Posterior vena cava (tissue), 2 donors: ENCODE results near the gene TOGARAM1. TPM values are rescaled to one million over a fixed set of nuclear protein-coding genes. Genes with fewer than 3 reads are reported as not detected.

Source experiments
- DNase-seq: peaks from one replicate; pipeline ENCODE4 v3.0.0-alpha.2; 2020; ENCODE audit warnings: low spot score
- intact Hi-C, 2 donors: fragments of 100-400 bp; cut with DNase I; formaldehyde crosslinking; loops; one replicate each; pipeline versions ENCODE4 v1.14.1 to v1.14.2; 2022 to 2023
- total RNA-seq, 2 donors: library from RNA; stranded (reverse); fragmentation: NEBNext Ultra II Directional; extraction: Animal tissue kit (Norgen Biotek cat#: 25700); gene quantifications; one replicate each; pipeline ENCODE4 v1.2.1, GENCODE V29; 2021
- donor health status: DM: yes; HTN: yes; CAD: no.
- donor health status: DM: yes; HTN: yes; CAD: no.

Gene TOGARAM1
- total RNA-seq, 2 donors from 2014 or later: 12.9 to 17.0 TPM

DNA sequence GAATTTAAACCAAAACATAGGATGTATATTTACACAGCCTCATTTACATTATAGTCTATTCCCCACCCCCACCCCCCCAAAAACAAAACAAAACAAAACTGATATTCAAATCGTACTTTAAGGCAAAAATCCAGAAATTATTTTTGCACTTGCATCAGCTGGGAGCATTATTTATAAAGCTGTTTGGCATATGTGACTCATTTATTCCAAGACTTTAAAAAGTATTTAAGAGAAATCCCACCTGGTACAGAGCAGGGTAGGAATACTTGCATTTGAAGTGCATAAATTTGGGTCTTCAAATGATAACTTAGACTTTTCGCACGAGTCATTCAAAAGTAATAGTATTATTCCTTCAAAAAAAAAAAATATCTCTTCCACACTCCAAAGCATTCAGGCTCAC, 1.3 kb upstream of the TOGARAM1 start:
- intact Hi-C loops: loop anchor here in 1 of 2 donors (5.0 to 10.0 kb wide), 2 partner anchors 63 to 174 kb away; partner anchors contain the start of genes FANCM and FKBP3

DNA sequence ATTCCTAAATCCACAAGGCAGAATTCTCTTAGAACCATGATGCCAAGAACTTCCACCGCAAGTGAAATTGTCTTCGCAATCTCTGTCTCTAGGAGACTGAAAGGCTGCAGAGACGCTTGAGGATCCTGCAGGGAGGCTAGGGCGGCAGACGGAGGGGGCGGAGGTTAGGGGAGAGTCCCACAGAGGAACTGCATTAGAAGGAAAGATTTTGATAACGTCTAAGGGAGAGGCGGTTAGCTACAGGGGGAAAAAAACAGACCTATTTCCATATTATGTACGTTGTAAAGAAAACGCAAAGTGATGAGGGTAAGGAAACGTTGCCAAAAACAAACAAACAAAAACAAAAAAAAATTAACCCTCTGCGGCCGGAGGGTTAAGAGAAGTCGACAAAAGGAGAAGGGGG, 838 bp upstream of the TOGARAM1 start:
- peak; percentile 88 for DNase-seq

More for the DNA sequence above, 1.3 kb upstream of the TOGARAM1 start:
- DNase-seq: no peak

DNA sequence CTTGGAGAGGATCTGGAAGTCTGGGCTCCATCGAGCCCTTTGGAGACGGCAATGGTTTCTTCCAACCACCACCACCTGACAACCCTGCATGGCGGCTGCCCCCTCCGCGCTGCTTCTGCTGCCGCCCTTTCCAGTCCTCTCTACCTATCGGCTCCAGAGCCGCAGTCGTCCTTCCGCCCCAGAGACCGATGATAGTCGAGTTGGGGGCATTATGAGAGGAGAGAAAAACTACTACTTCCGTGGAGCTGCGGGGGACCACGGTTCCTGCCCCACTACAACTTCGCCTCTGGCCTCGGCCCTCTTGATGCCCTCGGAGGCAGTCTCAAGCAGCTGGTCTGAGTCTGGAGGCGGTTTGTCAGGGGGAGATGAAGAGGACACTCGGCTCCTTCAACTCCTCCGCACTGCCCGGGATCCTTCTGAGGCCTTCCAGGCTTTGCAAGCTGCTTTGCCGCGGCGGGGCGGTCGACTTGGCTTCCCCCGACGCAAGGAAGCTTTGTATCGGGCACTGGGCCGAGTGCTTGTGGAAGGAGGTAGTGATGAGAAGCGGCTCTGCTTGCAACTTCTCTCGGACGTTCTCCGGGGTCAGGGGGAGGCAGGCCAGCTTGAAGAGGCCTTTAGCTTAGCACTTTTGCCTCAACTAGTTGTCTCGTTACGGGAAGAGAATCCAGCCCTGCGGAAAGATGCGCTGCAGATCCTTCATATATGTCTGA, 499 bp downstream of the TOGARAM1 start:
- DNase-seq: peak; percentile 91
- intact Hi-C loops: loop anchor here in 1 of 2 donors (5.0 to 10.0 kb wide), 2 partner anchors 65 to 172 kb away; partner anchors contain the start of genes FANCM and FKBP3

More for the DNA sequence above, 838 bp upstream of the TOGARAM1 start:
- intact Hi-C loops: loop anchor here in 1 of 2 donors (5.0 to 10.0 kb wide), 2 partner anchors 64 to 174 kb away; partner anchors contain the start of genes FANCM and FKBP3

DNA sequence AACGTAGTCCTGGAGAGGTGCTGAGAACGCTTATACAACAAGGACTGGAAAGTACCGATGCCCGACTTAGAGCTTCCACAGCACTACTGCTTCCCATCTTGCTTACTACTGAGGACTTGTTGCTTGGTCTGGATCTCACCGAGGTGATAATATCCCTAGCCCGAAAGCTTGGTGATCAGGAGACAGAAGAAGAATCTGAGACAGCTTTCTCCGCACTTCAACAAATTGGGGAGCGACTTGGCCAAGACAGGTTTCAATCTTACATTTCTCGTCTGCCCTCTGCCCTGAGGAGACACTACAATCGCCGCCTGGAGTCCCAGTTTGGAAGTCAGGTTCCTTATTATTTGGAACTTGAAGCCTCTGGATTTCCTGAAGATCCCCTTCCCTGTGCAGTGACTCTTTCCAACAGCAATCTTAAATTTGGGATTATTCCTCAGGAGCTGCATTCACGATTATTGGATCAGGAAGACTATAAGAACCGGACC, 1.1 kb downstream of the TOGARAM1 start:
- intact Hi-C loops: loop anchor here in 1 of 2 donors (5.0 to 10.0 kb wide), 2 partner anchors 66 to 172 kb away; partner anchors contain the start of genes FANCM and FKBP3
- DNase-seq: no peak

DNA sequence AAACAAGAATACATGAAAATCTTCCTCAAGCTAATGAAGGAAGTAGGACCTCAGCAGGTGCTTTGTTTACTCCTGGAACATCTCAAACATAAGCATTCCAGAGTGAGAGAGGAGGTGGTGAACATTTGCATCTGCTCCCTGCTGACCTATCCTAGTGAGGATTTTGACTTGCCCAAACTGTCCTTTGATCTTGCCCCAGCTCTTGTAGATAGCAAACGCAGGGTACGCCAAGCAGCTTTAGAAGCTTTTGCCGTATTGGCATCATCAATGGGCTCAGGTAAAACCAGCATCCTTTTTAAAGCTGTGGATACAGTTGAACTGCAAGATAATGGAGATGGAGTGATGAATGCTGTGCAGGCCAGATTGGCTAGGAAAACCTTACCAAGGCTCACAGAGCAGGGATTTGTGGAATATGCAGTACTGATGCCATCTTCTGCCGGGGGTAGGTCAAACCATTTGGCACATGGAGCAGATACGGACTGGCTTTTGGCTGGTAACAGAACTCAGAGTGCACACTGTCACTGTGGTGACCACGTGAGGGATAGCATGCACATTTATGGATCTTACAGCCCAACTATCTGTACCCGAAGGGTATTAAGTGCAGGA, 1.9 kb downstream of the TOGARAM1 start:
- DNase-seq: no peak
- intact Hi-C loops: loop anchor here in 1 of 2 donors (5.0 to 10.0 kb wide), 2 partner anchors 67 to 171 kb away; partner anchors contain the start of genes FANCM and FKBP3

DNA sequence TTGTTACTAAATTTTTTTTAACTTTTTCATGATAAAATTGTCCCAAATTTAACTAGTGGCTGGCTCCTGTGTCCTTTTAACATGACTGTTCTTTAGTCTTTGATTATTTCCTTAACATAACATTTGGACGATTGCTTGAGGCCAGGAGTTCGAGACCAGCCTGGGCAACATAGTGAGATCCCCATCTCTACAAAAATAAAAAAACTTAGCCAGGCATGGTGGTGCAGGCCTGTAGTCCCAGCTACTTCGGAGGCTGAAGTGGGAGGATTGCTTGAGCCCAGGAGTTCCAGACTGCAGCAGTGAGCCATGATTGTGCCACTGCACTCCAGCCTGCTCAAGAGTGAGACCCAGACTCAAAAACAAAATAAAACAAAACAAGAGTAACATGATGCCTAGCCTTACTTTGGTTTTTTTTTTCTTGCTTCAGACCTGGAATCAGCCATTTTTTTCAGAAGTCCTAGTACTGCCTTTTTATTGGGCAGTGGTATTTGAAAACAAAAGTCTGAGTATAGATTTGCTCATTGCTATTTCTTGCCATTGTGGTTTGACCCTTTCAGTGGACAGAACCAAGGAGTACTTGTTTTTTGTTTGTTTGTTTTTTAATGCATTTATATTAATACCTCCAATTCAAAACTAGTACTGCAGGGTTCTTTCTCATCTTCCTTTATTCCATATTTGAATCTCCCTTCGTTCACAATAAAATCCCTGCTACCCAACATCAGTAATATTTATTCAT, 4.8 kb downstream of the TOGARAM1 start:
- intact Hi-C loops: loop anchor here in 1 of 2 donors (10.0 kb wide), 1 partner anchor 168 kb away; the partner anchor contains the start of genes FANCM and FKBP3
- DNase-seq: no peak

DNA sequence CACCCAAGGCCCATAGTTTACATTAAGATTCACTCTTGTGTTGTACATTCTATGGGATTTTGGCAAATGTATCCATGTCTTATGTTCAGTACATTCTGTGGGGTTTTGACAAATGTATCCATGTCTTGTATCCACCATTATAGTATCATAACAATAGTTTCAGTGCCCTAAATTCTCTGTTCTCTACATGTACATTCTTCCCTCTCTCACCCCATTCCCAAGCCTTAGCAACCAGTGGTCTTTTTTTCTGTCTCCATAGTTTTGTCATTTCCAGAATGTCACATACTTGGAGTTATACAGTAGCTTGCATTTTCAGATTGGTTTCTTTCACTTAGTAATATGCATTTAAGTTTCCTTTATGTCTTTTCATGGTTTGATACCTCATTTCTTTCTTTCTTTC, 6.7 kb downstream of the TOGARAM1 start:
- DNase-seq: no peak
- intact Hi-C loops: loop anchor here in 1 of 2 donors (10.0 kb wide), 1 partner anchor 166 kb away; the partner anchor contains the start of genes FANCM and FKBP3

DNA sequence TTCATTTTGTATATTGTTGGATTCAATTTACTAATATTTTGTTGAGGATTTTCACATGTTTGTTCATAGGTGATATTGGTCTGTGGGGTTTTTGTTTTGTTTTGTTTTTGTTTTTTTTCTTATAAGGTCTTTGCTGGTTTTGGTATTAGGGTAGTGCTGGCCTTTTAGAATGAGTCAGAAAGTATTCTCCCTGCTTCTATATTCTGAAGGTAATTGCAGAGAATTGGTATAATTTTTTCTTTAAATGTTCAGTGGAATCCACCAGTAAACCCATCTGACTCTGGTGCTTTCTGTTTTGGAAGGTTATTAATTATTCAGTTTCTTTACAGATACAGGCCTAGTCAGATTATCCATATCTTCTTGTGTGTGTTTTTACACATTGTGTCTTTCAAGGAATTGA, 8.9 kb downstream of the TOGARAM1 start:
- intact Hi-C loops: no loop called here

DNA sequence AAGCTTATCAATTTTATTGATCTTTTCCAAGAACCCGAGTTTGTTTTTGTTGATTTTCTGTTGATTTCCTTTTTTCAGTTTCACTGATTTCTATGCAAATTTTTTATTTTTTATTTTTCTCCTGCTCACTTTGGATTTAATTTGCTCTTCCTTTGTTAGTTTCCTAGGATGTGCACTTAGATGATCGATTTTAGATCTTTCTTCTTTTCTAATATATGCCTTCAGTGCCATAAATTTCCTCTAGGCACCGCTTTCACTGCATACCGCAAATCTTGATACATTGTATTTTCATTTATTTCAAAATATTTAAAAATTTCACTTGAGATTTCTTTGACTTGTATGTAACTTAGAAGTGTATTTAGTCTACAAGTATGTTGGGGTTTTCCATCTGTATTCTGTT, 9.5 kb downstream of the TOGARAM1 start:
- DNase-seq: no peak

More for the DNA sequence above, 8.9 kb downstream of the TOGARAM1 start:
- no peak for DNase-seq

DNA sequence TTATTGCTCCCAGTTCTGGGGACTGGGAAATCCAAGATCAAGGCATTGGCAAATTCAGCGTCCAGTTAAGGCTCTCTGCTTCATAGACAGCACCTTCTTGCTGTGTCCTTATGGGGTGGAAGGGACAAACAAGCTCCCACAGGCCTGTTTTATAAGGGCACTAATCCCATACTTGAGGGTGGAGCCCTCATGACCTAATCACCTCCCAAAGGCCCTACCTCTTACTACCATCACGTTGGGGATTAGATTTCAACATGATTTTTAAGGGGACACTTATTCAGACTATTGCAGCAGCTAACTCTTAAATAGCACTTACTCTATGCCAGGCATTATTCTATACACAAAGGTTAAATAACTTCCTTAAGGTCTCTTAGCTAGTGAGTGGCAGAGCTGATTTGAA, 17.3 kb downstream of the TOGARAM1 start:
- intact Hi-C loops: no loop called here
- DNase-seq: no peak

More for the DNA sequence above, 9.5 kb downstream of the TOGARAM1 start:
- intact Hi-C loops: no loop called here

DNA sequence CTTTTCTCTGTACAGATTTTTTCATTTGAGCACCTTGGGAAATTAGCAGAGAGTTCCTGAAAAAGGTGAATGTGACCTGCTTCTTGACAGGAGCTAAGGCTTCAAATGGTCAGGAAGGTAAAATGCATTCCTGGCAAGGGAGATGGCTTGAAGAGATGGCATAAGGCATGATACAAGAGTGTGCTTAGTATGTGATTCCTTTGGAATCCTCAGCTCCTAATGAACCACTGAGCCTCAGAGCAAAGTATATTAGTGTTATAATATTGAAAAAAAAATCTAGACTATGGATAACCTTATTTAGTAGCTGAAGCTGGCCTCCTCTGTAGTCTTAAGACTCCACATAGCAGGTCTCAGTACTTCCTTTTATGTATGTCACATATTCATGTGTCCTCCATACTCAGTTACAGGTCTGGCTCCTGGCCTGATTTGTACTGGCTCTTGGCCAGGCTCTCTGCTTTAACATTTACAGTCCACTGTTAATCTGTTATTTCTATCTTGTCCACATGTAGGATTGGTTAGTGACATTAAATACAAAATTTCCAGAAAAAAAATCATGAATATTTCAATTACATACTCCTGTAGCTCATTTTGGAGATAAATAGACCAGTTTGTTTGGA, 17.9 kb downstream of the TOGARAM1 start:
- intact Hi-C loops: no loop called here

DNA sequence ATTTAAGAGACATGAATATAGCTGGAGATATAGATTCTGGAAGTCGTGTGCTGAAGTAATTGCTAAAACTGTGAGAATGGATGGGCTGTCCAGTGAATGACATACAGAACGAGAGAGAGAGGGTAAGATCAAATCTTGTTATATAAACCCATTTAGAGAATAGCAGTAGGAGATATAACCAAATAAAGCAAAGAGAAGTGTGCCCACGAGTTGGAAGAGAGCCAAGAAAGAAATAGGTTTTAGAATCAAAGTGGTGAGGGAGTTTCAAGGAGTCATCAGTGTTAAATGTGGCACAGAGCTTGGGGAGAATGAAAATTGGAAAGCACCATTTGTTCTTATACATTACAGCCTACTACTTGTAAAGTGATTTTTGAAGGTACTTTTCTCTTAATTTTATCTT, 19.2 kb downstream of the TOGARAM1 start:
- intact Hi-C loops: no loop called here
- no peak for DNase-seq

More for the DNA sequence above, 17.9 kb downstream of the TOGARAM1 start:
- no peak for DNase-seq

DNA sequence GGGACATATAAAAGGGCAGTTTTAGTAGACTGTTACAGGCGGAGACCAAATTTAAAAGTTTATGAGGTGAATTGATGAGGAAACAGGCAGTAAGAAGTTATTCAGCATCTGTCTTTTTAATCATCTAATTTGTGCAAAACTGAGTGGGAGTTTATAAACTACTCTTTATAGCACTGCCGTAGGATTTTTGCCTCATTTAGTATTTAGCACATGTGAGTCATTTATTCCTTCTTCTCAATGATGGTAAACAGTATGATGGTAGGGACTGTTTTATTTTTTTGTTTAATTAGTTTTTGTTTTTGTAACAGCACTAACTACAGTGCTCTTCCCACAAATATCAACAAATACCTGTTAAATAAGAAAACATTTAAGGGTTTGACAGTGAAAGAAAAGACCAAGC, 20.6 kb downstream of the TOGARAM1 start:
- intact Hi-C loops: no loop called here
- no peak for DNase-seq

DNA sequence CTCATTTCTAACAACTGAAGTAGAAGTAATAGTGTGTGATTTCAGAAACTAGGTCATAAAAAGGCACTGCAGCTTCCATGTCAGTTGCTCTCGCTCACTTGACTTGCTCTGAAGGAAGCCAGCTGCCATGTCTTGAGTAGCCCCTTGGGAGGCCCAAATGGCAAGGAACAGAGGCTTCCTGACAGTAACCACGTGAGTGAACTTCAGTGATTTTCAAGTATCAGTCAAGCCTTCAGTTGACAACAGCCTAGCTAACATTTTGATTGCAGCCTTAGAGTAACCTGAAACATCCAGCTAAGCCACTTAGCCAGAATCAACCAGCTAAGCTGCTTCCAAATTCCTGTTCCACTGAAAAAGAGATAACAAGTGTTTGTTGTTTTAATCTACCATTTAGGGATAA, 26.7 kb downstream of the TOGARAM1 start:
- no peak for DNase-seq
- intact Hi-C loops: no loop called here

DNA sequence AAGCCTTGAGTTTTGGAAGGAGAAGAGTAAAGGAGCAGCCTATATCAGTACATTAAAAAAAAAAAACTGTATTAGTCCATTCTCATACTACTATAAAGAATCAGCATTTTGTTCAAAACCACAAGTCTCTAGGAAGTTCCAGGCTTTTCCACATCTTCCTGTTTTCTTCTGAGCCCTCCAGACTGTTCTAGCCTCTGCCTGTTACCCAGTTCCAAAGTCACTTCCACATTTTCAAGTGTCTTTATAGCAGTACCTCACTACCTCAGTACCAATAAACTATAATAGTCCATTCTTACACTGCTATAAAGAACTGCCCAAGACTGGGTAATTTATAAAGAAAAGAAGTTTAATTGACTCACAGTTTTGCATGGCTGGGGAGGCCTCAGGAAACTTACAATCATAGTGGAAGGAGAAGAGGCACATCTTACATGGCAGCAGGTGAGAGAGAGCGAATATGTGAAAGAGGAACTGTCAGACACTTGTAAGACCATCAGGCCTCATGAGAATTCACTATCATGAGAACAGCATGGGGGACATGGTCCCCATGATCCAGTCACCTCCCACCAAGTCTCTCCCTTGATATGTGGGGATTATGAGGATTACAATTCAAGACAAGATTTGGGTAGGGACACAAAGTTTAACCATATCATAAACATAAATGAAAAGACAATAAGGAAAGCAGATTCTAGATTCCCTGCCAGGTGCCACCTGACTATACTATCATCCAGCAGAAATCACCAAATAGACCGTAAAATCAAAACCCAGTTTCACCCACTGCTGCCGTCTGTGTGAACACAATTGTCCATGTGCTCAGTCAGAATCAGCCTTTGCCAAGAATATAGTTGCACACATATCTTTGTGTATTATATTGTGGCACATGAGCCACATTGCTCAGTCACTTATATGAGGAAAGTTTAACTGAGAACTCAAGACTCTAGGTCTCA, 27.8 kb downstream of the TOGARAM1 start:
- intact Hi-C loops: no loop called here
- no peak for DNase-seq

DNA sequence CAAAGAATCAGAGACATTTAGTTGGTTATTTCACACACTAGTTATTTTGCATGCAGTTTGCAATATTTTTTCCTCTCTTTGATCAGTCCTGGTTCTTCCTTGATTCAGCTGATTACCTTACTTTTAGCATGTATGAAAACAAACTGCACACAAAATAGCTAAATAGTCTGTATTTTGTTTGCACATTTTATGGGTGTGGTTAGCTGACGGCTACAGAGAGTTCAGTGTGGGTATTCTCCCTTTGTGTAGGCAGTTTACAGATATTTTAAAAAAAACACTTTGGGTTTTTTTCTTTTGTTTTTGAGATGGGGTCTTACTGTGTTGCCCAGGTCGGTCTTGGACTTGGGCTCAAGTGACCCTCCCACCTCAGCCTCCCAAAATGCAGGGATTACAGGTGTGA, 28.5 kb downstream of the TOGARAM1 start:
- no peak for DNase-seq
- intact Hi-C loops: no loop called here

DNA sequence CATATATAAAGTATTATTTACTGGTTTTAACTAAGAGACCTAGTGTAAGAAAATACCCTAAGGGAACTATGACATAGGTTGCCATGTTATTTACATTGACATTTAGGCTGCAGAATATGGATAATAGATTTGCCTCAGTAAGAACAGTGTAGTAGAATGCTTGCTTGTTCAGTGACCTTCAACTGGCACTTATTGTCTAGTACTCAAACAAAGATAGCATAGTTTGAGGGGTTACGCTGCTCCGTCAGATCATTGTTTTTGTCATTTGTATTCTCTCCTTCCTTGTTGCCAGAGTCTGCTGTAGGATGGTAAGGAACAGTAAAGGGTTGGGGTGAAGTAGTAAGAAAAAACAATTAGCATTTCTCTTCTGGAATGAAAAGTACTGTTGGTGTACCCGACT, 33.2 kb downstream of the TOGARAM1 start:
- intact Hi-C loops: no loop called here
- no peak for DNase-seq

DNA sequence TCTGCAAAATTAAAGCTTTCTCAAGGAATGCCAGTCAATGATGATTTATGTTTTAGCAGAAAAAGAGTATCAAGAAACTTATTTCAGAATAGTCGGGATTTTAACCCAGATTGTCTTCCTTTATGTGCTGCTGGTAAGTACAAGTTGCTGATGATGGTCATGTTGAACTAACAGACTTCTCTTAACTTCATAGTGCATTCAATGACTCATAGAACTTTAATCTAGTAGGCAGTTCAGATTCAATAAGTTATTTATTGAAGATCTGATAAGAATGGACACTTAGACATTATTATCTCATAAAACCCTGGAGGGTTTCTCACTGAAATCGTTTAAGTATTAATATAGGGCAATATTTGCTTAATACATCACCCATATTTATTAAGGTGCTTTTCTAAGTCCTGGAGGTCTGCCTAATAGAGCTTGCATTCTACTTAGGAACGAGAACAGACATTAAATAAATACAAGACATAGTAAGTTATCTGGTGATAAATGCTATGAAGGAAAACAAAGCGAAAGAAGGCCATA, 33.8 kb downstream of the TOGARAM1 start:
- no peak for DNase-seq
- intact Hi-C loops: no loop called here
